Activated CD8-positive, alpha-beta memory T cell treated with anti-CD3 and anti-CD28 coated beads, Interleukin-2, amount 50 U/mL, for 4 hours (primary cell): ENCODE data around the gene CHST9.
"Not testable (repeated sequence)": the region's sequence is repeated elsewhere in the genome, so short reads cannot be mapped to it uniquely, and the experiment has no call there.

ENCODE experiments used
- DNase-seq: peaks from one replicate; pipeline ENCODE4 v3.0.0-alpha.2; 2020

Gene CHST9

DNA sequence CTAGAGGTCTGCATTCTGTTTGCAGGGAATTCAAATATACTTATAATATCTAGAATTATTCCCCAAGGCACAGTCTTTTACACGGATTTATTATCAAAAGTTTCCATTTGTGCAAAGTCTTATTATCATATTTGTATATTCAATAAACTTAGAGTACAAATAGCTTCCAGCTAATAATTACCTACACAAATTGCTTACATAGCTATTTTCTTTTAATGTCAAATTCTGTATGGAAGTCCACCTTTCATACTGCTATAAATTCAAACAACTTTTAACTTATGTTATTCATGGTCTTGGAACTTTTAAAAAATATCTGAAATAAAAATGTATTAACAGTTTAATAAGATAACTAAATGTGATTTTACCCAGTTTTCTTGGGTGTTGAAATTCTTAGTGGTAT lies 13.1 kb downstream of the CHST9 start:
- DNase-seq = no peak

DNA sequence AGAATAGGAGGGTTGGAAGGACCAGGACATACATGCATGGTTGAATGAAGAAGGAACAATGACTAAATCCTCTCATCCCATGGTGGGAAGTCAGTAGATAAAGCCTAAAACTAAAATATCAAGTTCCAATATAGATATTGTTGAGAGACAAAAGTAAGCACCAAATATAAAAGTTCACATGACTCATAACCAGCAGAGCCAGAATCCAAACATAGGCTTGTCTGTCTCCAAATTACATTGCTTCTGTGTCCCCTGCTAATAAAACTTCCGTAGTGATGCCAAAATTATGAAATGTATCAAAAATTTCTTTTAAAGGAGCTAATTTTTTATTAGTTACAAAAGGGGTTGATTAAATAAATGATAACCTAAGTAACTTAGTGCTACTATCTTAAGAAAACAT lies 19.7 kb downstream of the CHST9 start:
- no peak for DNase-seq

DNA sequence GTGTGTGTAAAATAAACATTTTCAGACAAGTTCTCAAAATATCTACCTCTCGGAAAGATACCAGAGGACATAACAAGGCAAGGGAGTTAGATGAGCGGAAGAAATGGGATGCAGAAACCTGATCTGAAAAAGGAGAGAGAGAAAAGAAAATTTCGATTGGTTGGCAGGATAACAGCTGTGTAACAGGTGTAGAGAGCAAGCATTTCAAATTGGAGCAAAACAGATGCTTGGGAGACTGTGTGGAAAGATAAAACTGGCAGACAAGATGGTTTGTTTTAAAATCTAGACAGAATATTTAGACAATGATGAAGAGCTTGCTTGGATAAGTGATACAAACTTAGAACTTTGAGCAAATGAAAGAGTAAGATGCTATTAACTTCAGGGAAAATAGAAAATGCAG lies 20.2 kb downstream of the CHST9 start:
- no peak for DNase-seq

DNA sequence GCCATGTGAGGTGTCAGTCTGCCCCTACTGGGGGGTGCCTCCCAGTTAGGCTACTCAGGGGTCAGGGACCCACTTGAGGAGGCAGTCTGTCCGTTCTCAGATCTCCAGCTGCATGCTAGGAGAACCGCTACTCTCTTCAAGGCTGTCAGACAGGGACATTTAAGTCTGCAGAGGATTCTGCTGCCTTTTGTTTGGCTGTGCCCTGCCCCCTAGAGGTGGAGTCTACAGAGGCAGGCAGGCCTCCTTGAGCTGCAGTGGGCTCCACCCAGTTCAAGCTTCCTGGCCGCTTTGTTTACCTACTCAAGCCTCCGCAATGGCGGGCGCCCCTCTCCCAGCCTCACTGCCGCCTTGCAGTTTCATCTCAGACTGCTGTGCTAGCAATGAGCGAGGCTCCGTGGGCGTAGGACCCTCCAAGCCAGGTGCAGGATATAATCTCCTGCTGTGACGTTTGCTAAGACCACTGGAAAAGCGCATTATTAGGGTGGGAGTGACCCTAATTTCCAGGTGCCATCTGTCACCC lies 21.9 kb downstream of the CHST9 start:
- not testable (repeated sequence) for DNase-seq

DNA sequence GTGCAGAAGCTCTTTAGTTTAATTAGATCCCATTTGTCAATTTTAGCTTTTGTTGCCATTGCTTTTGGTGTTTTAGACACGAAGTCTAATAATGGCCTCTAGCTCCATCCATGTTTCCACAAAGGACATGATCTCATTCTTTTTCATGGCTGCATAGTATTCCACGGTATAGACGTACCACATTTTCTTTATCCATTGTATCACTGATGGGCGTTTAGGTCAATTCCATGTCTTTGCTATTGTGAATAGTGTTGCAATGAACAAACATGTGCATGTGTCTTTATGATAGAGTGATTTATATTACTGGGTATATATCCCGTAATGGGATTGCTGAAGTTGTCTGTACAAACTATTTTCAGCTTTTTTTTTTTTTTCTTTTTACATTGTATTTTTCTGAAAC lies 35.9 kb downstream of the CHST9 start:
- not testable (repeated sequence) for DNase-seq

DNA sequence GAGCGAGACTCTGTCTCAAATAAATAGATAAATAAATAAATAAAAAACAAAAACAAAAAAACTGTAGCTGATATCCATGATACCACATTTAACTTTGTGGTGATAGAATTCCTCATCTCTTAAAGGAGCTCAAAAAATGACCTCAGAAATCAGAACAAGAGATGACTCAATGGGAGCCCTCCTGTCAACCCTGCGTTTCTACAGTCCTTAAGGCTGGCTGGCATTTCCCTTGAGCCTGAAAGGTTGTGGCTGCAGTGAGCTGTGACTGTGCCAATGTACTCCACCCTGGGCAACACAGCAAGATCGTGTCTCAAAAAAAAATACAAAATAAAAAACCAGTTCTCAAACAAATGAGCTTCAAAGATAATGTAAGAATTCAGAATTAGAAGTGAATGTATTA lies 40.4 kb downstream of the CHST9 start:
- DNase-seq = no peak

DNA sequence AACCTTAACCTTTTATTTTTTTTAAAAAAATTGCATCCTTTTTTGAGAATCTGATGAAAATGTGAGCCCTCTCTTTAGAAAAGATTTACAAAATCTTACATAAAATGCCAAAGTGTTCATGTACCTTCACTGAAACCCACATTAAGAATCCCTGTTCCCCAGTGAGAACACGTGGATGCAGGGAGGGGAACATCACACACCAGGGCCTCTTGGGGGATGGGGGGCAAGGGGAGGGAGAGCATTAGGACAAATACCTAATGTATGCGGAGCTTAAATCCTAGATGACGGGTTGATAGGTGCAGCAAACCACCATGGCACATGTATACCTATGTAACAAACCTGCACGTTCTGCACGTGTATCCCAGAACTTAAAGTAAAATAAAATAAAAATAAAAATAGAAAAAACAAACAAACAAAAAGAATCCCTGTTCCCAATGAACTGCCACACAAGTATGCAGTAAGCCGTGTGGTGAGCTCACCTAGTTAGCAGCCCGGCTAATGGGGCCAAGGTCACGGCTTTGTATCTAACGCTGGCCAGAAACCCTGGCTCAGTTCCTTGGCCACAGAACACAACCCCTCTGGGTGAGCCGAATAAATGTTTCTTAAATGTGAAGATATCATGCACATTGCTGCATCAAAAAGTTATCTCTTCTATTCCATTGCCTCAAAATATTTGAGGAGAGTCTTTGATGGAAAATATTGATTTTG lies 41.4 kb downstream of the CHST9 start:
- no peak for DNase-seq

DNA sequence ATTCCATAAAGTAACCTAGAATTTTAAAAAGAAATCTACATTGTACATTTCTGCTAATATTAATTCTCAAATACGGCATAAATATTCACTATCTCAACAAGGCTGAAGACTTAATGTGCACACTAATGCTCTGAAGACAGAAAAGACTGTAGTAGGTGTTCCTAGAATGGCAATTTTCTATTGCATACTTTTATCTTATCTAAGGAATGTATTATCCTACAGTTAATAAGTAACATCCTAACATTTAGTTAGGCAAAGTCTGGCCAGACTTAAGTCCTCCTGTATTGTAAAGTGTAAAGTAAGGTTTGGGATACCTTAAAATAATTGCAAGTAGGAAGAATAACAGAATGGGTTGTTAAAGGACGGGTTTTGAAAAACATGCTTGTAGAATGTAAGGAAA lies 42.2 kb downstream of the CHST9 start:
- DNase-seq = no peak

DNA sequence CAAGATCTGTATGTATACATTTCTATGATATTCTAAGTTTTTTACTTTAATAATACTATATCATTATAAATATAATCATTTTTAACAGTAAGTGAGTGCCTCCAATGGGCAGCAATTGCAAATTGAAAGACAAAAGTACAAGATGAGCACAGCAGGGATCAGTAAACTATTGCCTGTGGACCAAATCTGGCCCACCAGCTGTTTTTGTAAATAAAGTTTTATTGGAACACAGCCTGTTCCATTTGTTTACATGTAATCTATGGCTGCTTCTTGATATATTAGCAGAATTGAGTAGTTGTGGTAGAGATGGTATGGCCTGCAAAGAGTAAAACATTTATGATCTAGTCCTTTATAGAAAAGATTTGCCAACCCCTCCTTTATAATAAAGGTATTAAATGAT lies 43.2 kb downstream of the CHST9 start:
- DNase-seq = no peak

DNA sequence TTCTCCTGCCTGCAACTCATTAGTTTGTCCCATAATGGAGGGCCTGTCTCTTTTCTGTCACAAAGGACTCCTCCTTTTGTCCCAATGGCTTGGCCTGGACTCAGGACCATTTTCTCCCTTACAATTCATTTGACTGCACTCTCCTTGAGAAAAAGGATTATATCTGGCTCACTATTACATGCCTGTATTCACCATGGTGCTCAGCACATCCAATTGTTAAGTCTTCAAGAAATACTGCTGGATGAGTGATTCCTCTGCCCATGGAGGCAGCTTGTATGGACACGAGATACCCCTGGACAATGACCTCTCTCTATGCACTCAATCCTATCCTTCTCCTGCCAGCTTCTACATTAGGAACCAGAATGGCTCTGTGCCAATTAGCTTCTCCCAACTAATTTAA lies 47.0 kb downstream of the CHST9 start:
- no peak for DNase-seq

DNA sequence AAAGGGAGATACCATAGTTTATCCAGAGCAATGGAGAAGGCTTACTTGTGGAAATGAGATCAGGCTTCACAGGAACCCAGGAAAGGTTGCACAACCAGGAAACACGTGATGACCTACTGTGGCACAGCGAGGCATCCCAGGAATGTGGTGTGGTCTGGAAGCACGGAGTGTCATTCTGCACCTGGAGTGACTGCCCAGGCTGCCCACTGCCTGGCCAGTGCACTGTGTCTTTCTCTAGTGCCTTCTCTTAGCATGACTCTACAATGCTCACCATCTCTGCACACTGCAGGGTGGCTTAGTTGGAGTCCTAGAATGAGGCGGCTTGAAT lies 48.9 kb downstream of the CHST9 start:
- no peak for DNase-seq

DNA sequence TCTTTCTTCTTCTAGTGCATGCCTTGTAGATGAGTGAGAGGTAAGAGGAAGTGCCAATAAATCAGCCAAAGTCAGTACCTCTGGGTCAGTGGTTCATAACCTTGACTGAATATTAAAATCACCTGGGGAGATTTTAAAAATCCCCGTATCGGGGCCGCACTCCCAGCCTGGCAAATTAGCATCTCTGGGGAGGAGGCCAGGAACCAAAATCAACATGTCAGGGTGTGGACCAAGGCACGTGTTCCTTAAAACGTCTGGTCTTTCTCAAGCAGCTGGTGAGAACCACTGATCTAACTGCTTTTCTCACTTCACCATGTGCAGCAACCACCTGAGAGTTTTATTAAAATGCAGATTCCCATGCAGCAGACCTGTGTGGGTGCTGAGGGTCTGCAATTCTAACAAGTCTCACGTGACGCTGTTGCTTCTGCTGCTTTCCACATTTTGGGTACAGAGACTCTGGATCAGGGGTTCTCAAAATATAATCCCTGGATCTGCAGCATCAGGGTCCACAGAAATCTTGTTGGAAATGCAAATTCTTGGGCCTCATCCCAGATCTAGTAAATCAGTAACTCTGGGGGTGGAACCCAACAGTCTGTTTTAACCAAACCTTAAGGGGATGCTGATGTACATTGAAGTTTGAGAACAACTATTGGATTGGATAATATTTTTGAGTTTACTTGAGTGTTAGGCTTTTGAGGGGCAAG lies 49.5 kb downstream of the CHST9 start:
- no peak for DNase-seq

DNA sequence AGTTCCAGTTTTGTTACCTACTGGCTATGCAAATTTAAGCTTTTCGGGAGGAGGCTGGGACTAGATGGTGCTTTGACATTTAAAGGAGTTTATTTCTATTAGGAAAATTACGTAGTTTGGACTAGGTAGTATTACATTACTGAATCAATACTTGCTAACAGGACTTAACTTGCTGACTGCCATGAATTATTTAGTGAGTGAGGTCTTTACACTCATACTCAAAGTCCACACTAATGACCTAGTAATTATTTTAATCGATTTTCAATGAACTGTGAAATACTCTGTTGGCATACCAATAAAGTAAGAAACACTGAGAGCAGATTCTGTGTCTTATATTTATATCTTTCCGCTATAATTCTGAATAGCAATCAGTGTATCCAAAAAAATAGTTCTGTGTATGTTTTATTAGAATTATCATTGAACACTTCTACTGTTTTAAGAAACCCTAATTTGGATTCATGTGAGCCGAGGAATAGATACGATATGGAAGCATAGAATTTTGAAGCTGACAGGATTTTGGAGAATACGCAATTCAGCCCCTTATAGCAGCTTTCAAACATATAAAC lies 55.0 kb downstream of the CHST9 start:
- DNase-seq = no peak

DNA sequence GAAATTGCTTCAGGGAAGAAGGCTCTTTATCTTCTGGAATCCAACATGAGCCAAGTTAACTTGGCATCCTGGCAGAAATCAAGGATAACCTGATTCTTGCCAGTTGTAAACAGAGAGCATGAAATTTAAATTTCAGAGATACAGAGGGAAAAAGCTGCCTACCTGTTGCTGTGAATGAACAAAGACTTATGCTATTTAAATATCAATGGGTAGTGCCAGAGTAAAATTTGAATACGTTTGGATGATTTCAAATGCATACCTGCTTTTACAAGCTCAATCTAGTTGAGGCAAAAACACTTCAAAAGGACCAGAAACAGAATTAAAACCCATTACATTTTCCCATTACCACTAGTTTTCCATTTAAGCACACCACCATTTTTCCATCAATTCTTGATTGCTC lies 60.9 kb downstream of the CHST9 start:
- no peak for DNase-seq

DNA sequence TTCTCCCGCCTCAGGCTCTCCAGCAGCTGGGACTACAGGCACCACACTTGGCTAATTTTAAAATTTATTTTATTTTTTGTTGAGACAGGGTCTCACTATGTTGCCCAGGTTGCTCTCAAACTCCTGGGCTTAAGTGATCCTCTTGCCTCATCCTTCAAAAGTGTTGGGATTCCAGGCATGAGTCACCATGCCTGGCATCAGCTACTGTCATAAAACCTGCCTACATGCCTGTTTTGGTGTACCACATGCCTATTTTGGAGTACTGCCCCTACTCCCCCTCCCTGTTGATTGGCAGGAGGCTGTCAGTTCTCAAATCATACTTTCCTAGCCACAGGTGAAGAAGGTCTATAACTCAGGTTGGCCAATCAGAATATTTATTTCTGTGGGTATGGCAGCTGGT lies 64.0 kb downstream of the CHST9 start:
- DNase-seq = no peak

DNA sequence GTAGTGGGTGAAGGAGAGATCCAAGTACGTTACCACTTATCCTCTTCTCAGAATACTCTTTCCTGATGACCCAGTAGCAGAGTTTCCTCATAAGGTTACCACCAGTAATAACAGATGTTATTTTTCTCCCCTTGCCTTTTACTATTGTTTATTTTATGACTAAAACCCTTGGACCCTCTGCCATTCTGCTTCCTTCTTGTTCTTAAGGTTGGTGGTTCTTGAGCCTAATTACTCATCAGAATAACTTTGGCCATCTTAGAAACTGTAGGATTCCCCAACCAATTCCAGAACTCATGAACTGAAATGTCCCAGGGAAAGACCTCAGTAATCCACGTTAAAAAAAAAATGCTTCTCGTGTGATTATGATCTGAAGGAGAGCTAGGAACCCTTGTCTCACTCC lies 64.9 kb downstream of the CHST9 start:
- DNase-seq = no peak

DNA sequence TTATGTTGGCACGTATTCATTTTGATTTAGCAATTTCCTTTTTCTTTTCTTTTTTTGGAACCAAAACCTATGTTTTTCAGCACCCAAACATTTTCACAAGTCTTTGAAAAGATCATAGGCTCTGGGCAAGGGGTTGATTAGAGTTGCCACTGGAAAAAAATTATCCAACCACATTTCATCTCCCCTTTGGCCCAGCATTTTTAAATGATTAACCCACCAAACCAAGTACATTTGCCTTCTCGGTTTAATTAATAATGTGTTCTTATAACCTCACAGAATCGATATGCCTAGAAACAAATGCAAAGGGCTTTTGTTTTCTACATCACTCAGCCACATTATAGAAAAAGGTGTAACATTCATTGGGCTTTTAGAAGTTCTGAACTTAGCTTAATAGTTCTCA lies 66.1 kb downstream of the CHST9 start:
- DNase-seq = no peak

DNA sequence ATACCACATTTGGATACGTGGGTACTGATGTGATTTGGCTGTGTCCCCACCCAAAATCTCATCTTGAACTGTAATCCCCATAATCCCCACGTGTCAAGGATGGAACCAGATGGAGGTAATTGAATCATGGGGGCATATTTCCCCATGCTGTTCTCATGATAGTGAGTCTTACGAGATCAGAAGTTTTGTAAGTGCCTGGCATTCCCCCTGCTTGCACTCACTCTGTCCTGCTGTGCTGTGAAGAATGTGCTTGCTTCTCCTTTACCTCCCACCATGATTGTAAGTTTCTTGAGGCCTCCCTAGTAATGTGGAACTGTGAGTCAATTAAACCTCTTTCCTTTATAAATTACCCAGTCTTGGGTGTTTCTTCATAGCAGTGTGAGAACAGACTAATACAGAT lies 70.3 kb downstream of the CHST9 start:
- DNase-seq = no peak

DNA sequence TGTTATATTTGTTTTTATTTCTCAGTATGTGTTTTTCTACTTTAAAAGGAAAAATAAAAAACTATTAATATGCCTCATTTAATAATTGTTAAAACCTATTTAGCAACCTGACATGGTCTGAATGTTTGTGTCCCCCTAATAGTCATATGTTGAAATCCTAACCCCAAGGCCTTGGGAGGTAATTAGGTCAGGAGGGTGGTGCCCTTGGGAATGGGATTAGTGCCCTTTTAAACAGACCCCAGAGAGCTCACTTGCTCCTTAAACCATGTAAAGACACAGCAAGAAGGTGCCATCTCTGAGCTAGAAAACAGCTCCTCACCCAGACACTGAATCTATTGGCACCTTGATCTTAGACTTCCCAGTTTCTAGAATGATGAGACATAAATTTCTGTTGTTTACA lies 71.8 kb downstream of the CHST9 start:
- DNase-seq = no peak

DNA sequence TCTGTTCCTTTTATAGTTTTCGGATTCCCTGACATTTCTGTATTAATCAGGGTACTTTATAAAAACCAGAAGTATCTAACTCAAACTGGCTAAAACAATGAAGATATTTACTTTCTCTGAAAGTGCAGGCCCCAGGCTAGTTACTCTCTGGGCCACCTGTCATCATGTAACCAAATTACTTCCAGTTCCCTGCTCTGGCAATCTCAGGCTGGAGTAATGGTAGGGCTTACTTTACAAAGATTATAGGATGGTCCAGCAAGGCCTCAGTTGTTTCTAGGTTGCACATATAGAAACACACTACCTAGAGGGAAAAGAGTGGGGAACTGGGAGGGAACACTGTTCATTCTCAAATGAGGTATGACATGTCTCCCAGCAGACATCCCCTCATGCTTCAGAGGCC lies 74.8 kb downstream of the CHST9 start:
- no peak for DNase-seq

DNA sequence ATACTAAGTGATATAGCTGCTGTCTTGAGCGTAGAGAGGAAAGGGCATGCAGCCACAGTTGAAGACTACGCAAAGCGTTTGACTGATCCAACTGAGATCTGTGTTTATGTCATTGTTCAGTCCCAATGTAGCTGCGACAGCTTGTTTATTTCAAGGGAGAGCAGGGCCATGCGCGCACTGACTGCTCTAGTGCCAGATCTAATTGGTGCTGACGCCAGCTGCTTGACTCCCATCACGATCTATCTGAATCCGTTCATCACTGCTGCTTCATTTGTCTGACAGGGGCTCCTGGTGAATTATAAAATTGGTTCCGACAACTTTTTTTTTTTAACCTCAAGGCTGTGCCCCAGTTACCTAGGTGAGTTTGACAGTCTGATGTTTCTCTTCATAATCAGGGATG lies 75.7 kb downstream of the CHST9 start:
- DNase-seq = no peak

DNA sequence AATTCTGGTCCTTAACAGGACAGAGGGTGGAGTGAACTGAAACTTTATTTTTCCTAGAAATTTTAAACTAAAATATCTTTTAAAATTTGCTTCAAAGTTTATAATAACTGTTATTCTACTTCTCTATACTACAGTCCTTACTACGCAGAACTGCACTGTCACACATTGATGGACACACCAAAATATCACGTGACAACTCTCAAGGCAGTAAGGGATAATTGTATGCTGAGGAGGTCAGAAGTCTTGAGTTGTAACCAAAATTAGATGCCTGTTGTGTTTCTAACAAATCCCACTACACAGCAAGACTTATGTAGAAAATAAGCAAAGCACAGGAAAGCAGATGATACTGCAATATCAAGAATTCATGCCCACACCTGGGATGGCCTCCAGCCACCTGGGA lies 76.3 kb downstream of the CHST9 start:
- no peak for DNase-seq

DNA sequence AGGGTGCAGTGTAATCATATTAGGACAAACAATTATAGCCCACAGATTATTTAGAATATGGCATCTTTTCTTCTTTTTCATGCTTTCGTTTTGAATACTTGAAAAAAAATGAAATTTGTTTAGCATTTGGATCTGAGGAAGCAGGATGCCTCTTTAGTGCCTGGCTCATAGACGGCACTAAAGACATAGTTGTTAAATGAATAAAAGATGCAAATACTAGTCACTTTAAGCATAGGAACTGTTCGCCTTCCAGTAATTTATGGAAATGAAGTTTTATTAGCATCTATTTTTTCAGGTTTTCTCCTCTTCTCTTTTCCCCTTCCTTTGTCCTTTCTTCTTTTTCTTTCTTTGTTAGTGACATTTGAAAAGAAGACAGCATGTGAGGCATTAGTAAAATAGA lies 80.4 kb downstream of the CHST9 start:
- DNase-seq = no peak

DNA sequence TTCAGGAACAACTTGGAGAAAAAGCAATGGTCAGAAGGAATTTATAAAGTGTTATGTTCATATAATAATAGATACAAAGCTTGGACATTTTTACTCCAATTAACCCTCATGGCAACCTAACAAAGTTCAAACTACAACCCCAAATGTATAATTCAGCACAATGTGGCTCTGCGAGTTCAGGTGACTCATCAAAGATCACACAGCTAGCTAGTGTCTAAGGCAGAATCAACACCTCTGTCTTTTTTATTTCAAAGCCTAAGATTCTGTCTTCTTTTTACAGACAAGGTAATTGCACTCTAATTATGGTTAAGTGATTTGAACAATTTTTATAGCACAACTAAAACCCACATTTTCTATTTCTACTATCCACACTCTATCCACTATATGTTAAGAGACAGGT lies 90.5 kb downstream of the CHST9 start:
- no peak for DNase-seq

DNA sequence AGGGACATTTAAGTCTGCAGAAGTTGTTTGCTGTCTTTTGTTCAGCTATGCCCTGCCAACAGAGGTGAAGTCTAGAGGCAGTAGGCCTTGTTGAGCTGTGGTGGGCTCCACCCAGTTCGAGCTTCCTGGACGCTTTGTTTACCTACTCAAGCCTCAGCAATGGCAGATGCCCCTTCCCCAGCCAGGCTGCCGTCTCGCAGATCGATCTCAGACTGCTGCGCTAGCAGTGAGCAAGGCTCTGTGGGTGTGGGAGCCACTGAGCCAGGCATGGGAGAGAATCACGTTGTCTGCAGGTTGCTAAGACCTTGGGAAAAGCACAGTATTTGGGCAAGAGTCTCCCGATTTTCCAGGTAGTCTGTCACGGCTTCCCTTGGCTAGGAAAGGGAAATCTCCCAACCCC lies 91.8 kb downstream of the CHST9 start:
- not testable (repeated sequence) for DNase-seq
